Measurements from ENCODE around the gene EIF2D. TPM values are rescaled to one million over a fixed set of nuclear protein-coding genes. Genes with fewer than 3 reads are reported as not detected.

EIF2D gene
- total and polyA plus RNA-seq, 9 of the 15 experiments (the other 6 are each of a cell fraction or from before 2014, with no cell fraction given), result 81.1 to 138 (median 93.9) TPM

GRCh38 chr1:206556750-206557635 lies 55.3 kb downstream of the EIF2D start (continued):
- TF ChIP-seq MYC (IDR thresholded peaks at IDR 0.05; ENCODE audit: low read depth, low read length) (peak; percentile 47), MYC (CRISPR knock-in tag; IDR thresholded peaks at IDR 0.05; ENCODE audit: borderline replicate concordance, low read depth) (no peak), RBM15 (IDR thresholded peaks at IDR 0.05; ENCODE audit: insufficient read depth, low read length) (no peak), ZNF699 (CRISPR knock-in tag; IDR thresholded peaks at IDR 0.05; ENCODE audit: insufficient replicate concordance) (no peak), ZNF785 (CRISPR knock-in tag; IDR thresholded peaks at IDR 0.05) (no peak), EP300 (IDR thresholded peaks at IDR 0.05; ENCODE audit: low read length) (peak; percentile 55), ZNF584 (CRISPR knock-in tag; IDR thresholded peaks at IDR 0.05; ENCODE audit: low read depth) (peak; percentile 3; the same call in 1 of the 2 replicates), ZNF609 (CRISPR knock-in tag; IDR thresholded peaks at IDR 0.05; ENCODE audit: borderline replicate concordance) (no peak), POLR2AphosphoS5 (IDR thresholded peaks at IDR 0.05; ENCODE audit: control insufficient read depth, insufficient read depth, low read depth, low read length) (peak; percentile 46; the same call in 1 of the 2 replicates), TRIM25 (IDR thresholded peaks at IDR 0.05; ENCODE audit: borderline replicate concordance) (no peak), NBN (IDR thresholded peaks at IDR 0.05; ENCODE audit: low read depth) (peak; percentile 54; the same call in 1 of the 2 replicates), ATF7 (IDR thresholded peaks at IDR 0.05) (peak; percentile 50), NCOR1 (IDR thresholded peaks at IDR 0.05) (peak; percentile 68), CCNT2 (IDR thresholded peaks at IDR 0.05; ENCODE audit: borderline replicate concordance, extremely low read depth, insufficient read length, low read depth, low read length) (peak; percentile 94), UBTF (IDR thresholded peaks at IDR 0.05; ENCODE audit: borderline replicate concordance in 1 of 2, low read depth in 2 of 2, low read length in 2 of 2) (peak; percentile 99), ARID1B (IDR thresholded peaks at IDR 0.05) (peak; percentile 72), ZNF232 (CRISPR knock-in tag; IDR thresholded peaks at IDR 0.05) (no peak)
